HG03139 (cell line): Measurements from ENCODE around the gene DENND5A.
A peak's percentile ranks its signal among the peaks of the same experiment; 100 is the strongest.

Experiments
- ATAC-seq: cut with Tn5 transposase; IDR thresholded peaks from one replicate; pipeline ENCODE4 v1.9.1; 2021; ENCODE audit not compliant: unreplicated experiment

DENND5A gene

DNA sequence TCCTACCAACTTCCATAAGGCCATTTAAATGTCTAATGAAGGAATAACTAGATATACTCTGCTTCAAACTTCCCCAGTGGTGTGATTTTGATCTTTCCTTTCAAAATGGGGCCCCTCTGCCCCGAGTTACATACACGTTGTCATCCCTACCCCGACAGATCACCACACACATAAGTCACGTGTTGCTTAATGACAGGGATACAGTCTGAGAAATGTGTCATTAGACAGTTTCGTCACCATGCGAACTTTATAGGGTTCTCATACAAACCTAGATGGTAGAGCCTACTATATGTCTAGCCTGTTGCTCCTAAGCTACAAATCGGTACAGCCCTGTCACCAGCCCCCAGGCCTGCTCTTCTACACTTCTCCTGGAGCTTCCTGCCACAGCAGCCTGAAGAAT, 124.0 kb downstream of the DENND5A start:
- ATAC-seq = no peak

DNA sequence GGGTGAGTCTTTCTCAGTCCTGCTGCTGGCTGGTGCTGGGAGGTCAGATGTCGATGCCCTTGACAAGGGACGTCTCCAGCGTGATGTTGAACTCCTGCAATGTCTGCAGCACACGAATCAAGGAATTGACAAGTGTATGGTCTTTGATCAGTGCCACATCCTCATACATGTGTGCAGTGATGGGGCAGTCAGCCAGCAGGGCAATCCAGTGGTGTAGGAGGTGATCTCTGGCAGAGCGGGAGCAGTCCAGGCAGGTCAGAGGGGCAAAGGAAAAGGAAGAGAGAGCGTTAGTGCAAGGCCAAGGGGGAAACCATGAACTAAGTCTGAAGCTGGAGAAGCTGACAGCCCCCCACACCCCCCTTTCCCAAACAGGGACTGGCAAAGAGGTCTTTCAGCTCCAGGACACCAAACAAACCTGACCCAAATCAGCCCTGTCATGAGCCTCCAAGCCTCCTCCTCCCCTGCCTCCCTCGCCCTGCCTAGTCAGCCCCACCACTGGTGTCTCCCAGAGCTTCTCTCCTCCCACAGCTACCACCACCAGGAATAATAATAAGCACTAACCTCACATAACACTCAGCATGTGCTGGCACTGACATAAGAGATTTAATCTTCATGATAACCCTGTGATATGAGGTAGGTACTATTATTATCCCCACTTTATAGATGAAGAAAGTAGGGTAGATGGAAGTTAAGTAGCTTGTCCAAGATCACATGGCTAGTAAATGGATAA, 125.4 kb downstream of the DENND5A start:
- ATAC-seq = no peak

DNA sequence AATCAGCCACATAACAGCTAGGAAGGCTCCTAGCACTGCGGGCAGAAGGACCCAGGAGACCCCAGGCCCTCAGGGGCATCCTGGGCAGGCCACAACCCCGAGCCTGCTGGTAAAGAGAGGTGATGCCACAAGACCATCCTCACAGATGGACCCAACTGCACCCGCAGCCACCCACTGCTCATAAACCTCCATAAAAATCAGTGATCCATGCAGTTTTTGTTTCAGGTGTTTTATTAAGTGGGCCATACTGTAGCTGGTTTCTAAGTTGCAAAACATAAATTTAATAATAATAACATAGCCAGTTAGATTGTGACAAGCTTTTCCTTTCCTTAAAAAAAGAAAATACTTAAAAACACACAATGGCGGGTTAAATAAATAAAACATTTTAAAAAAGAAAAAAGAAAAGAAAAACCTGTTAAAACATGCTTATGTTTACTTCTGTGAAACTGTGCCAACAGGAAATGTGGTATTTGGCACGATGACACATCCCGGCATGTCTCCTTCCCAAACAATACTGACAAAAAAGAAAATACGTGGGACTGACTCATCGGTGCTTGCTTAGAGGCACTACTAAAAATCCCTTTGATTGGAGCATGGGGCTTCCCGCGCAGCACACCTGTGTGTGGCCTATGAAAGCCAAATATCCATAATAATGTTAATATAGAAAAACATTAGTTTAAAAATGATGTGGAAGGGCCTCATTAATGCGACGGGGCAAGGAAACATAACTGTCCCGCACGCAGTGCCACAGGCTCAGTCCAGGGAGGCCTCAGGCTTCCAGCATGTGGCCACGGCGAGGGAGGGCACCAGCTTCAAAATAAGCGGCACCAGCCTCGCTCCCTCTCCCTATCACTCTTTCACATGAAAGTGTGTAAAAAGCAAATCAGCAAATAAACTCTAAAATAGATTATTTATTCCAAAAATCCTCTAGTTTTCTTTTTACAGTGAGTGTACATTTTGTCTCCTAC, 126.3 kb downstream of the DENND5A start:
- ATAC-seq = no peak

DNA sequence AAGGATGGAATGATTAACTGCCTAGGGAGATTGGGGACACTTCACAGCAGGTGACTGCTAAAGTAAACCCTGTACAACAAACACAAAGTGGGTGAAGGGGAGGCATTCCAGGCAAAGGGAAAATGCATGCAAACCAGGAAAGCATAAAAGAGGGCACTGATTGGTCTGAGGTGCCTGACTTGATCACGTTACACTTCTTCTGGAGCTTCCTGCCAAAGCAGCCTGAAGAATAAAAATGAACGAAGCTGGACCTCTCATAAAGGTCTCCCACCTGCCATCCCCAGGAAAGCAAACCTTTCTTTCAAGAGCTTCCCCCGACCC, 127.1 kb downstream of the DENND5A start:
- ATAC-seq = no peak

DNA sequence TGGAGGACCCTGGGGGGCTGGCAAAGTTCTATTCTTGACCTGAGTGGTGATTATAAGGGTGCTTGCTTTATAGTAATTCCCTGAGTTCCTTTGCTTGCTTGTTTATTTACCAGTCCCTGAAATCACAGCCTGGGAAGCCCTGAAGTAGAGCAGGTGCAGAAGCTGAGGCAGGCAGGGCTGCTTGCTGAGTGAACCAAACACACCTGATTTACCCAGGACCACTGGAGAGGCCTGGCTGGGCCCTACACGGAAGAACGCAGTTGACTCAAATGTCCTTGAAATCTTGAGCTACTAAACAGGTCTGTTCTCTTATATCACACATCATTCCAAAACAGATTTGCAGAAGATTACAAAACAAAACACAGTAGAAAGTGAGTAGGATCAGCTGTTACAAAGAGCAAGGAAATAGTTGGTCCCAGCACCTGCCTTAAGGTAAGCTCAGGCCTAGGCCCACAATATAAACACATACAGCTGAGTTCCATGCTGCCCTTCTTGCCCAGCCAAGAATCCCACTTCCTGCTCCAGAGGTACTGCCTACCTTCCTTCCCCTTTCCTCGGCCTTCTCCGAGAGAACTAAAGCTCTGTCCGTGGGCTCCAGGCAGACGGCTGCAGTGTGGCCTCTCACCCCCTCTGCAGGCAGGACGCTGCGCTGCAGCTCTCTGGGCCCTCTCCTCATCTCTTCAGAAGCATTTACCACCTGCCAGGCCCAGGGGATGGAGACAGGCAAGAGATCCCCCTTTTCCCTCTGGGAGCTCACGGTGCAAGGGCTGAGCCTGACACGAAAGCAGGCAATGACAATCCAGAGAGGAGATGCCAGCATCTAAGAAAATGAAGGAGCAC, 127.6 kb downstream of the DENND5A start:
- peak; percentile 82 for ATAC-seq

DNA sequence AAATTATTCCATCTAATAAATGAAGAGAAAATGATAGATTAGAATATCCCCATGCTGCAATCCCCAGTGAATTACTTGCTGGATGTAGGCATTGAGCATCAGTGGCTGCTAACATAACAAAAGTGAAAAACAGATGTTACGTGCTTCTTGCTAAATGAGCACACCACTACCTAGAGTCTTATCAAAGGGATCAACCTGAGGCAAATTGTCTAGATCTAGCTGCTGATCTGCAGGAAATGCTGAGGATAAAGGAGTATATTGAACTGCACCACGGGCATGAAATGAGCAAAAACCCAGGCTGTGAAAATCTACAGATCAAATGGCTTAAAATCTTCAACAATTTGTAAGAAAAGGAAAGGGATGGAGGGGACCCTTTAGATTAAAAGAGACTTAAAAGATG, 128.4 kb downstream of the DENND5A start:
- no peak for ATAC-seq

DNA sequence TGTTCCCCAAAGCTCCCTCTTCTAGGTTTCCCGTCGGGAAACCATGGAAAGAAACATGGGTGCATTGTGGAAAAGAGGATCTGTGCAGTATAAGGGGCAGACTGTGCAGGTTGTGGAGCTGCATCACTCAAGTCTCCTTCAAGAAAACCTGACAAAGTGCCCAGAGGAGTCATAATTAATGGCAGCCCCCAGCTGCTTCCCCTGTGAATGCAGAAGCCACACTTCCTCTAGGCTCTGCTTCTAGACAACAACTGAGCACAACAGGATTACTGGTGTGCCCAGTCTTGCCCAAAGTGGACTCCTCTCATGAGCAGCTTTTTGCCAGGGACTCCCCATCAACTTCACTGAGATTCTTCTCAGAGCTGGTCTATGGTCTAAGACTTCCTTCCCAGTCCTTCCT, 131.2 kb downstream of the DENND5A start:
- no peak for ATAC-seq

DNA sequence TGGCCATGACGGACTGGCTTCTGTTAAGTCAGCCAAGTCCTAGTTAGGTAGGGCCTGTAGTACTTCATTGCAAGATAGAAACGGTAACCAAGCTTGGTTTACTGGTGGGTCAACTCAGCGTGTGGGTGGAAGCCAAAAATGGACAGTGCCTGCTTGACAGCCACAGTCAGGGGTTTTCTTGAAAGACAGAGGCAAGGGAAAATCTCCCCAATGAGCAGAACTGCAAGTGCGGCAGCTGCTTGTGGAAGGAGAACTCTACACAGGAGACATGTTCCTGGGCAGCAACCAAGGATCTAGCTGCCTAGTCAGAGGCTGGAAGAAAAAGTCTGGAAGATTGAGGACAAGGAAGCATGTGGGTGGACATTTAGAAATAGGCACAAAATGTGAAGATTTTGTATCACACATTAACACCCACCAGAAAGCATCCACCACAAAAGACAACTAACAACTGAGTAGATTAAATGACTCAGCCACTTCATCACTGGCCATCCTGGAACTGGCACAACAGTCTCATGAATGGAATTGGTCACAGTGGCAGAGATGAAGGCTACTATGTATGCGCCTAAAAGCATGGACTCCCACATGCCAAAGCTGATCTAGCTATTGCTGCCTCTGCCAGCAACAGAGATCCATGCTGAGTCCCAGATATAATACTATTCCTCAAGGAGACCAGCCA, 132.8 kb downstream of the DENND5A start:
- ATAC-seq = no peak

DNA sequence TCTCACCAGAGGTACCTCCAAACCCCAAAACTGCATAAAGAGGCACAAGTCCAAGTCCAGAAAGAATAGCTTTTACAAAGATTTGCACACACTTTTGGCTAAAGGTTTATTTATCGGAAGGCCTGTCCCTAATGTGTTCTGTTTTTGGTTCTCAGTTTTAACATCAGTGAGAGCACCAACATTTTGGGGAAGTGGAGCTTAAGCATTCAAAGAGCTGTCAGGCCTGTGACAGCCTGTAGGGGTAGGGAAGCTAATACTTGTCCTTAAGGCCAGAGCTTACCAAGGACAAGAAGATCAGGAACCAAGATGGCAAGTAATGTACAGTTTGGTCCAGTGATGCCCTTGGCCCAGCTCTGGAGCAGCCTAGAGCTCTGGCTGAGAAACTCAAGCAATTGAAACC, 134.9 kb downstream of the DENND5A start:
- ATAC-seq = no peak

DNA sequence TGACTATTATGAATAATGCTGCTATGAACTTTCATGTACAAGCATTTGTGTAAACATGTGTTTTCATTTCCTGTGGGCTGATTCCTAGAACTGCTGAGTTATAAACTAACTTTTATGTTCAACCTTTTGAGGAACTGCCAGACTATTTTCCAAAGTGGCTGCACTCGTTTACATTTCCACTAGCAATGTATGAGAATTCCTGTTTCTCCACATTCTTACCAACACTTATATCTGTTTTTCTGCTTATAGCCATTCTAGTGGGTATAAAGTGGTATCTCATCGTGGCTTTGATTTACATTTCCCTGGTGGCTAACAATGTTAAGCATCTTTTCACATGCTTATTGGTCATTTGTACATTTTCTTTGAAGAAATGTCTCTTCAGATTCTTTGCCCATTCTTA, 138.5 kb downstream of the DENND5A start:
- no peak for ATAC-seq

DNA sequence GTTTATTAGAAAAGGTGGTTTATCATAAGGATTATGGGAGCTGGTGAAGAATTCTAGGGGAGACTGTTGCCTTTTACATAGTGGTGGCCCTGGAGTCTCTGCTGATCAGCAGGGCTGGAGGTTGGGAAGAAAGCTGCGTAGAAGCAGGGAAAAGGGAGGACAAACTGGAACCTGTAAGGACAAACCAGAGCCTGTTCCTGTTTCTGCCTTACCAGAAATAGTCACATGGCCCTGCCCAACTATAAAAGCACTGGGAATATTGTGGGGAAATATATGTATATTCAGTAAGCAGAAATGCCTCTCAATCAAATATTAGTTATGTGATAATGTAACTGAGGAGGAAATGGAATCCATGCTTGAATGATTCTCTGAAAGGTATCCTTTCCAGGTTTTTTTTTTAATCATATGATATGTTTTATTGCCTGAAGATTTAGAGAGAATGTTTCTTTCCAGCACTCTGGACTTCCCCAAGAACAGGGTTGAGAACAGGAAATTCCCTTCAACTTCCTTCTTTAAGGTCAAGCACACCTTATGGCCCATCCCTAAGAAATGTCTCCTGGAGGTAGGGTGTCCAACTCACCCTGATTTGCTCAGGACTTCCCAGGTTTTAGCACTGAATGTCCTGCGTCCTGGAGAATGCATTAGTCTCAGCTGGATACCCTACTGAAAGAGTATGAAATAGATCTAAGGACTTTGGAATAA, 139.8 kb downstream of the DENND5A start:
- no peak for ATAC-seq

DNA sequence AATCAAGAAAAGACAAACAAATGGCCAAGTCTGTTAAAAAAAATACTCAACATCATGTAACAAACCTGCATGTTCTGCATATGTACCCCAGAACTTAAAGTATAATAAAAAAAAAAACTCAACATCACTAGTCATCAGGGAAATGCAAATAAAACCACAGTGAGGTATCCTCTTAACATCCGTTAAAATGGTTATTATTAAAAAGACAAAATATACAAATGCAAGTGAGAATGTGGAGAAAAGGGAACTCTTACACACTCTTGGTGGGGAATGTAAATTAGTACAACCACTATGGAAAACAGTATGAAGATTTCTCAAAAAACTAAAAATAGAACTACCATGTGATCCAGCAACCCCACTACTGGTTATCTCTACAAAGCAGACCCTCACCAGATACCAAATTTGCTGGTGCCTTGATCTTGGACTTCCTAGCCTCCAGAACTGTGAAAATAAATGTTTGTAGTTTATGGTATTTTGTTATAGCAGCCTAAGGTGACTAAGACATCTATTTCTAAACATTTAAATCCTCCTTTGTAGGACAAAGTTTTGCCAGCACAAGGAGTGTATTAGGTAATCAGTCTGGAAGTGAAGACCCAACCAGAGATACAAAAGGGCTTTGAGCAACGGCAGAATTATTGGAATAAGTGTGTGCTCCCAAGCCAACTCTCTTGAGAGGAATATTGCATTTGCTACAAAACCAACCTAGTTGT, 141.4 kb downstream of the DENND5A start:
- ATAC-seq = no peak

DNA sequence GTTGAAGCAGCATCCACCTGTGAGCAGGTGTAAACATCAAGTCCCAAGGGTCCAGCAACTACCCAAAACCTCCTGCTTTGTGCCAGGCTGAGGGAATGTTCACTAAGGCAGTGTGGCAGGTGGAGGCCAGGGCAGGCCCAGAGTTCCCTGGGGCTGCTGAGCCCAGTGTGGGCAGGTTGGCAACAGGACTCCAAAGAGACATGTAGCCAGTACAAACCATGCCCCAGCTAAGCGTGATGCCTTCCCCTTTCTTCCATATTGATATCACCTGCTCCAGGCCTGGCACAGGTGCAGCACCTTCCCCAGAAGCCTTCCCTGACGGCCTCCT, 143.7 kb downstream of the DENND5A start:
- no peak for ATAC-seq

DNA sequence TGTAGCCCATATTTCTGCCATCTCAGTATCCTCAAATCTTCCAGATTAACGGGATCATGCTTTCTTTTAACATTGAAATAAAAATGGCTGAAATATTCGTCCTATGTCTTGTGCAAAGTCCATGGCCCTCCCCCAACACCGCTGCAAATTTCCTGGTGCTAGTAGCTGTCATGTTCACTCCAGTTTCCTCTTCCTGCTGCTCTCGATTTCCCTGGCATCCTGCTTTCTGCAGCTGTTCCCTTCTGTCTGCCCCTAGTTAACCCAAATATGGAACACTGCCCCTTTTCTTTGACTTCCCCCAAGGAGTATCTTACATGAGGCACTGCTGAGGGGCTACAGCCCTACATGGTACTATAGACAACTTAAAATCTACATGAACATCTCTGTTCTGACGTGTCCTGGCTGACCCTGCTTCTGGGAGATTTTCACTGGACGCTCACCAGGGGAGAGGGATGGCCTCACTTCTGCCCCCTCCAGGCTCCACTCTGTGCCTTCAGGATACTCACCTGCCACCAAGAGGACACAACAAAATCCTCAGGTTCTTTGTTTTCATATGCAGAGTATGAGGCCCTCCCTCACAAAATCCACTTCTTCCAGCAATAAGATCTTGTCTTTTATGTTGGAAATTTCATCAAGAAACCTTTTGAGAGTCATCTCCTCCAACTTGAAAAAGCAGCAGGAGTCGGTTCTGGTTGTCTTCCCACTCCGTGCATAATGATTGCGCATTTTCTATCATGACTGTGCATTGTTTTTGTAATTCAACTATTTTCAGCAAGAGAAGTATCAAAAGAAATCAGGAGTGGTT, 144.3 kb downstream of the DENND5A start:
- ATAC-seq = no peak

DNA sequence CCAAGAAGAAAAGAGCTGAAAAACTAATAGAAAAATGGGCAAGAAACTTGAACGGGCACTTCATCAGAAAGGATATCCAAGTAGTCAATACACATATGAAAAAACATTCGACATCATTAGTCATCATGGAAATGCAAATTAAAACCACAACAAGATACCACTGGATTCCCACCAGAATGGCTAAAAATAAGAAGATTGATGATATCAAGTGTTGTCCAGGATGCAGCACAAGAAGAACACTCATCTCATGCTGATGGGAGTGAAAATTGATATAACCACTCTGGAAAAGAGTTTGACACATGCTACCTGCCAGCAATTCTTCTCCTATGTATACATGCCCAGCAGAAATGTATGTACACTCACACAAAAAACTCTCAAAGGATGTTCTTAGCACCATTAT, 146.9 kb downstream of the DENND5A start:
- ATAC-seq = no peak

DNA sequence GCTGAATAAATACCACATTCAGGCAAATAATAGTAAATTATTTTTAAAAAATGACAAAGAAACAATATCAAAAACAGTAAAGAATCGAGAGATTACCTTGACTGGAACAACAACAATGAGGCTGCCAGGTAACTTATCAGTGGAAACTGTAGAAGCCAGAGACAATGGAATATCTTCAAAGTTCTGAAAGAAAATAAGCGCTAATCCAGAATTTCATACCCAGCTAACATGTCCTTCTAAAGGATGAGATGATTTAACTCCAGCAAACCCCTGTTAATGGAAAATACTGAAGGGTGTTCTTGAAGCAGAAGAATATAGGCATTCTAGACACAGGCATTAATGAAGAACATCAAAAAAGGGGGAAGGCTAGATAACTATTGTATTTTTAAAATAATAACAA, 153.1 kb downstream of the DENND5A start:
- ATAC-seq = no peak

DNA sequence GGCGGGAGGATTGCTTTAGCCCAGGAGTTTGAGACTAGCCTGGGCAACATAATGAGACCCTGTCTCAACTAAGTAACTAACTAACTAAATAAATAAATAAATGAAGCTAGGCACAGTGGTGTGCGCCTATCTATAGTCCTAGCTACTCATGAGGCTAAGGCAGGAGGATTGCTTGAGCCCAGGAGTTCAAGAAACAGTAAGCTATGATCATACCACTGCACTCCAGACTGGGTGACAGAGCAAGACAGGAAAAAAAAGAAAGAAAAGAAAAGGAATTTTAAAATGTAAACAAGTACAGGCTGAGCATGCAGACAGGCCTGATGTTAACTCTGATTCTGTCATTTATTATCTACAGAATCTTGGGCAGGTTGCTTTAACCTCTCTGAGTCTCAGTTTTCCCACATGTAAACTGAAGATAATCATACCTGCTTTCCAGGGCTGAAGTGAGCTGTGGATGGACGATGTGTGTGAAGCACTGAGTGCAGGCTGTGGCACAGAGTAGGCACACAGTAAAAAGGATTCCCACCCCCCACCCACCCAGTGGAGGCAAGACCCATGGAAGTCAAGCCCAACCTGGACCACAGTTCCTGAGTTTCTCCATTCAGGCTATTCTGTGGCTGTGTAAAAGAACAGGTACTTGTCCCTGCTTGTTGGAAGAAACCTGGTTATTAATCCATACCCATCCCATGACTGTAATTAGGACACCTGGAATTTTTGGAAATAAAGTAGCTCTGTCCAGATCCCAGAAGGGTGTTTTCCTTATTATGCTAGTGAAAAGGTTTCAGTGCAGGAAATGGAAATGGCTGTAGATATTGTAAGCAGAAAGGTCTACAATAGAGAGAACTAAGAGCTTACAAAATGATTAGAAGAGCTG, 155.1 kb downstream of the DENND5A start:
- no peak for ATAC-seq

DNA sequence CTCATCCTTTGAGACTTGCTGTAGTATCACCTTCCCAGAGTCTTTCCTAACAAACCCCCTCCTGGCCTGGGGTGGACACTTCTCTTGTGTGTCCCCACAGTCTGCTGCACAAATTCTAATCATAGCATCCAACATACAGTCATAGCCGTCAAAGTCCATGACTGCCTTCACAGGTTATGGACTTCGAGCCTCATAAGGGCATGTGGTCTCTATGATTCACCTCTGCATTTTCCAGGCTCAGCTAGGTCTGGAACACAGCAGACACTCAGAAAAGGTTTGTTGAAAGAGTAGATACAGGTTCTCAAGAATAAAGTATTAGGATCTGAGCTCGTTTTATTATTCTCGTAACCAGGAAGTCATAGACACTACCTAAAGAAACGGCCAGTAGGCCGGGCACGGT, 160.6 kb downstream of the DENND5A start:
- ATAC-seq = no peak
